IMR-90 (cell line): ENCODE results near the gene BCL2L12. TPM values are rescaled to one million over a fixed set of nuclear protein-coding genes. Genes with fewer than 3 reads are reported as not detected.

Experiments
- ATAC-seq: fragments of 200-7000 bp; cut with Tn5 transposase; 2 replicates; pipeline ENCODE4 v1.9.1; 2020; ENCODE audit warnings: low read depth, mild to moderate bottlenecking, moderate library complexity
- BruUV-seq: library from RNA; stranded (reverse); fragments of 400-500 nt; replicated peaks from 2 replicates; lab custom pipeline; 2021; lab: Mats Ljungman, UMichigan
- CTCF ChIA-PET: fragments of 300-600 bp; formaldehyde crosslinking; extraction: SDS; loops from one replicate; lab custom pipeline; 2021; ENCODE audit warnings: antibody characterized with exemption; lab: Yijun Ruan, JAX
- POLR2A ChIA-PET: fragments of 300-600 bp; sonication (Branson Sonifier 250); formaldehyde crosslinking; loops from one replicate; lab custom pipeline; 2022; ENCODE audit warnings: antibody characterized with exemption; ENCODE audit not compliant: unreplicated experiment; lab: Charles Lee
- DNase-seq: peaks from one replicate; pipeline ENCODE4 v3.0.0; 2013
- H2AFZ ChIP-seq: replicated peaks from 2 replicates; pipeline ENCODE3; 2013; ENCODE audit warnings: low read length, mild to moderate bottlenecking; ENCODE audit not compliant: poor library complexity
- H2AK5ac ChIP-seq: 2 replicates; pipeline ENCODE4 v1.6.1; 2013; ENCODE audit warnings: low read depth, low read length, inconsistent platforms
- H2AK9ac ChIP-seq: replicated peaks from 2 replicates; pipeline ENCODE3; 2013; ENCODE audit warnings: mild to moderate bottlenecking, low read depth, low read length, moderate library complexity; ENCODE audit not compliant: poor library complexity
- H2BK120ac ChIP-seq: 2 replicates; pipeline ENCODE4 v1.6.1; 2013; ENCODE audit warnings: low read depth, low read length, inconsistent platforms
- H2BK15ac ChIP-seq: 3 replicates; pipeline ENCODE4 v1.6.1; 2013; ENCODE audit warnings: low read depth, low read length, inconsistent platforms
- H2BK20ac ChIP-seq: 2 replicates; pipeline ENCODE4 v1.6.1; 2013; ENCODE audit warnings: low read depth, mild to moderate bottlenecking, inconsistent platforms, low read length, moderate library complexity
- H2BK5ac ChIP-seq: 2 replicates; pipeline ENCODE4 v1.6.1; 2013; ENCODE audit warnings: mild to moderate bottlenecking, low read depth, low read length, inconsistent platforms; ENCODE audit not compliant: poor library complexity, severe bottlenecking
- H3K14ac ChIP-seq: replicated peaks from 2 replicates; pipeline ENCODE4 v1.6.1; 2013; ENCODE audit warnings: low read depth, low read length, inconsistent platforms
- H3K18ac ChIP-seq: 2 replicates; pipeline ENCODE4 v1.6.1; 2013; ENCODE audit warnings: low read depth, low read length, control low read depth
- H3K23ac ChIP-seq: 2 replicates; pipeline ENCODE4 v1.6.1; 2013; ENCODE audit warnings: low read depth, low read length, inconsistent platforms
- H3K27ac ChIP-seq: 2 replicates; pipeline ENCODE4 v1.5.1; 2013; ENCODE audit warnings: mild to moderate bottlenecking, control low read depth, low read length; ENCODE audit not compliant: insufficient read depth
- H3K27me3 ChIP-seq: 2 replicates; pipeline ENCODE4 v1.6.1; 2013; ENCODE audit warnings: low read length; ENCODE audit not compliant: control insufficient read depth, insufficient read depth
- H3K36me3 ChIP-seq: 2 replicates; pipeline ENCODE4 v1.6.1; 2013; ENCODE audit warnings: low read length, mixed read lengths; ENCODE audit not compliant: control insufficient read depth, insufficient read depth
- H3K4ac ChIP-seq: 2 replicates; pipeline ENCODE4 v1.6.1; 2013; ENCODE audit warnings: low read depth, low read length, inconsistent platforms
- H3K4me1 ChIP-seq: 2 replicates; pipeline ENCODE4 v1.6.1; 2013; ENCODE audit warnings: low read length, mixed read lengths; ENCODE audit not compliant: control insufficient read depth, insufficient read depth
- H3K4me2 ChIP-seq: 2 replicates; pipeline ENCODE4 v1.6.1; 2013; ENCODE audit warnings: low read depth, mild to moderate bottlenecking, control low read depth, low read length, moderate library complexity
- H3K4me3 ChIP-seq: 2 replicates; pipeline ENCODE4 v1.5.1; 2013; ENCODE audit warnings: low read depth, mild to moderate bottlenecking, control low read depth, low read length, moderate library complexity; ENCODE audit not compliant: insufficient read depth
- H3K56ac ChIP-seq: 2 replicates; pipeline ENCODE4 v1.6.1; 2013; ENCODE audit warnings: low read length, inconsistent platforms; ENCODE audit not compliant: insufficient read depth; ENCODE audit errors: extremely low read depth
- H3K79me1 ChIP-seq, 2 experiments: 2 replicates each; pipeline ENCODE4 v1.6.1; 2013; ENCODE audit warnings: low read length in 2 of 2, inconsistent platforms in 1 of 2, low read depth in 1 of 2
- H3K9ac ChIP-seq: 2 replicates; pipeline ENCODE4 v1.6.1; 2013; ENCODE audit warnings: low read depth, low read length, control low read depth
- H3K9me1 ChIP-seq: 2 replicates; pipeline ENCODE4 v1.6.1; 2013; ENCODE audit warnings: low read length, inconsistent platforms; ENCODE audit not compliant: insufficient read depth
- H3K9me3 ChIP-seq: 2 replicates; pipeline ENCODE4 v1.6.1; 2013; ENCODE audit warnings: low read length; ENCODE audit not compliant: control insufficient read depth, insufficient read depth
- H4K20me1 ChIP-seq: 2 replicates; pipeline ENCODE4 v1.6.1; 2013; ENCODE audit warnings: low read length, inconsistent platforms; ENCODE audit not compliant: insufficient read depth
- H4K5ac ChIP-seq: 2 replicates; pipeline ENCODE4 v1.6.1; 2013; ENCODE audit warnings: mild to moderate bottlenecking, low read depth, low read length, control low read depth
- H4K8ac ChIP-seq, 2 experiments: 2 replicates each; pipeline ENCODE4 v1.6.1; 2013; ENCODE audit warnings: low read depth in 2 of 2, low read length in 2 of 2, control low read depth in 1 of 2, inconsistent platforms in 1 of 2
- H4K91ac ChIP-seq: 2 replicates; pipeline ENCODE4 v1.6.1; 2013; ENCODE audit warnings: low read depth, low read length, inconsistent platforms; ENCODE audit not compliant: insufficient read depth
- CEBPB ChIP-seq: IDR thresholded peaks from 2 replicates; pipeline ENCODE4 v1.6.1; 2012; ENCODE audit warnings: low read depth, low read length, improper control_type of control experiment
- CHD1 ChIP-seq: IDR thresholded peaks from 2 replicates; pipeline ENCODE4 v1.6.1; 2012; ENCODE audit warnings: low read depth, low read length, improper control_type of control experiment
- CTCF ChIP-seq: conservative IDR thresholded peaks from 2 replicates; pipeline ENCODE4 v1.5.1; 2012; ENCODE audit warnings: mild to moderate bottlenecking, low read depth, low read length, improper control_type of control experiment
- FOS ChIP-seq: fragments of 150-350 bp; IDR thresholded peaks from 2 replicates; pipeline ENCODE4 v1.6.1; 2016; ENCODE audit warnings: low read depth, low read length
- MAFK ChIP-seq: IDR thresholded peaks from 2 replicates; pipeline ENCODE4 v1.6.1; 2012; ENCODE audit warnings: low read depth, low read length, improper control_type of control experiment
- MAZ ChIP-seq: IDR thresholded peaks from 2 replicates; pipeline ENCODE4 v1.6.1; 2012; ENCODE audit warnings: low read depth, mild to moderate bottlenecking, low read length, improper control_type of control experiment, moderate library complexity, borderline replicate concordance
- MXI1 ChIP-seq: IDR thresholded peaks from 2 replicates; pipeline ENCODE4 v1.6.1; 2012; ENCODE audit warnings: low read depth, mild to moderate bottlenecking, low read length, moderate library complexity, borderline replicate concordance
- NFE2L2 ChIP-seq: fragments of 150-350 bp; IDR thresholded peaks from 2 replicates; pipeline ENCODE4 v1.6.1; 2016; ENCODE audit warnings: low read depth, mild to moderate bottlenecking, low read length
- POLR2A ChIP-seq: IDR thresholded peaks from 2 replicates; pipeline ENCODE4 v1.6.1; 2012; ENCODE audit warnings: mild to moderate bottlenecking, low read depth, low read length
- RCOR1 ChIP-seq: IDR thresholded peaks from 2 replicates; pipeline ENCODE4 v1.6.1; 2012; ENCODE audit warnings: mild to moderate bottlenecking, low read length, improper control_type of control experiment; ENCODE audit not compliant: insufficient replicate concordance
- RFX5 ChIP-seq: IDR thresholded peaks from 2 replicates; pipeline ENCODE4 v1.8.0; 2012; ENCODE audit warnings: low read depth, mild to moderate bottlenecking, low read length, moderate library complexity
- SMC3 ChIP-seq: fragments of 150-350 bp; IDR thresholded peaks from 2 replicates; pipeline ENCODE4 v1.6.1; 2016; ENCODE audit warnings: low read depth, mild to moderate bottlenecking, antibody characterized with exemption, low read length, moderate library complexity
- USF2 ChIP-seq: fragments of 150-350 bp; IDR thresholded peaks from 2 replicates; pipeline ENCODE4 v1.6.1; 2017; ENCODE audit warnings: mild to moderate bottlenecking, antibody characterized with exemption, low read length, low read depth
- WGBS, 2 experiments: methylation state at CpG; one replicate each; pipeline versions ENCODE4 v1.1.5 to v1.1.7; 2013; ENCODE audit warnings: missing lambda C conversion rate in 2 of 2; ENCODE audit not compliant: insufficient read length in 1 of 2; ENCODE audit errors: extremely low coverage in 2 of 2; 5-methylcytosine and 5-hydroxymethylcytosine counted together
- dilution Hi-C: fragments of 300-500 bp; cut with HindIII; formaldehyde crosslinking; loops from one replicate; pipeline ENCODE4 v1.14.3; 2018; ENCODE audit warnings: low sequenced_read_pairs; ENCODE audit not compliant: unreplicated experiment
- in situ Hi-C: fragments of 300-500 bp; cut with MboI; formaldehyde crosslinking; loops from 3 replicates; pipeline ENCODE4 v1.14.3; 2019; ENCODE audit warnings: low sequenced_read_pairs, inconsistent platforms, mixed read lengths
- intact Hi-C: fragments of 100-400 bp; cut with micrococcal nuclease; formaldehyde crosslinking; loops from 2 replicates; pipeline ENCODE4 v1.10.0; 2022
- polyA plus RNA-seq, 3 experiments: library from polyadenylated mRNA; depleted of rRNA; stranded (reverse); fragments of >200 nt; gene quantifications; 2 replicates each; pipeline ENCODE4 v1.2.3, GENCODE V29; 2012; ENCODE audit warnings: low replicate concordance in 1 of 3
- total RNA-seq: library from RNA; depleted of rRNA; stranded (reverse); fragments of >200 nt; gene quantifications from 2 replicates; pipeline ENCODE4 v1.2.3, GENCODE V29; 2012

Gene BCL2L12
- total and polyA plus RNA-seq, 2 of the 4 experiments (the other 2 are of a cell fraction): 3.9 to 32.6 TPM

GRCh38 chr19:49680421-49681351 is 15.0 kb downstream of the BCL2L12 start:
- ATAC-seq: peak; percentile 19
- H4K20me1 ChIP-seq: peaks cover 54% of the 10 kb centered on the region
- POLR2A ChIA-PET: no interaction called here
- TF ChIP-seq CEBPB (no peak), MXI1 (no peak), NFE2L2 (no peak), RCOR1 (no peak), MAFK (no peak), MAZ (no peak; the same call in 1 of the 2 replicates), POLR2A (no peak), RFX5 (no peak), USF2 (no peak), CHD1 (no peak), FOS (no peak), CTCF (peak; percentile 98), SMC3 (peak; percentile 63)

More at GRCh38 chr19:49680421-49681351, 15.0 kb downstream of the BCL2L12 start:
- H3K56ac ChIP-seq: no peak overlapping the region
- H3K18ac ChIP-seq: no peak overlapping the region
- in situ Hi-C loops (loop anchor here (10.0 kb wide), 1 partner anchor 174 kb away; the partner anchor contains the start of gene PTOV1), dilution Hi-C loops (no loop called here), intact Hi-C loops (loop anchor here (5.0 kb wide), 1 partner anchor 108 kb away; no protein-coding TSS in a partner anchor)
- peak overlapping the region; percentile 74 for H3K4ac ChIP-seq
- H3K14ac ChIP-seq: peak overlapping the region; percentile 56; the same call in 1 of the 2 replicates
- H3K9ac ChIP-seq: peak overlapping the region; percentile 57
- H3K4me3 ChIP-seq: no peak overlapping the region
- peaks cover 3% of the 10 kb centered on the region; the same call in 1 of the 2 replicates for H3K9me1 ChIP-seq
- CTCF ChIA-PET: interaction anchor here (0.6 to 0.9 kb wide), 5 partner anchors 9 to 56 kb away, joined by 3 to 5 read pairs (median 3); partner anchors contain the start of genes ADM5, BCL2L12 and IRF3
- H3K27me3 ChIP-seq: no peaks in the 10 kb centered on the region
- H3K23ac ChIP-seq: peak overlapping the region; percentile 31; the same call in 1 of the 2 replicates
- H3K4me2 ChIP-seq: peak overlapping the region; percentile 61
- H2BK120ac ChIP-seq: no peak overlapping the region
- peaks cover 19 to 67% of the 10 kb centered on the region in 2 experiments for H3K79me1 ChIP-seq
- H2BK5ac ChIP-seq: peak overlapping the region; percentile 49
- H4K8ac ChIP-seq: peak overlapping the region in 1 of 2 experiments; percentile 83; a peak in 1 of 4 replicates
- peak overlapping the region; percentile 46 for H3K27ac ChIP-seq
- H2BK15ac ChIP-seq: no peak overlapping the region
- peak; percentile 78 for DNase-seq
- H4K5ac ChIP-seq: peak overlapping the region; percentile 79
- H2AFZ ChIP-seq: peak overlapping the region; percentile 84
- 93% methylated on average over 3 of the region's 40 CpGs; no CpG with 5 or more reads in 1 of the 2 experiments for WGBS, 2 experiments
- peak overlapping the region; percentile 68 for H2AK9ac ChIP-seq
- peaks cover 13% of the 10 kb centered on the region for H3K4me1 ChIP-seq
- H2BK20ac ChIP-seq: no peak overlapping the region
- BruUV-seq: no TSS peak
- H3K9me3 ChIP-seq: no peaks in the 10 kb centered on the region
- H3K36me3 ChIP-seq: peaks cover 29% of the 10 kb centered on the region
- peak overlapping the region; percentile 86 for H2AK5ac ChIP-seq
- peak overlapping the region; percentile 31; the same call in 1 of the 2 replicates for H4K91ac ChIP-seq
